Gastrocnemius medialis (tissue), 4 donors: ENCODE measurements around the gene ST6GALNAC3.

ENCODE experiments used
- CTCF ChIP-seq, 5 experiments: fragments of 450-650 bp in 3 of 5; fragments of 200-600 bp in 2 of 5; sonication (generic) in 2 of 5; IDR thresholded peaks in 4 of 5; conservative IDR thresholded peaks in 1 of 5; 1 replicate in 4 of 5; 2 replicates in 1 of 5; pipeline ENCODE4 v1.5.1; 2016 to 2019; ENCODE audit warnings: antibody characterized with exemption in 5 of 5, mild to moderate bottlenecking in 3 of 5, moderate library complexity in 3 of 5
- POLR2A ChIP-seq, 2 donors: fragments of 450-650 bp; IDR thresholded peaks; one replicate each; pipeline ENCODE4 v1.6.1; 2017; ENCODE audit warnings: antibody characterized with exemption in 2 of 2, mild to moderate bottlenecking in 2 of 2, moderate library complexity in 2 of 2

GRCh38 chr1:76190749-76191424 lies 116.3 kb downstream of the ST6GALNAC3 start:
- TF ChIP-seq CTCF (IDR thresholded peaks at IDR 0.05 in 4 of 5, conservative IDR thresholded peaks at IDR 0.05 in 1 of 5) (no peak), POLR2A (IDR thresholded peaks at IDR 0.05) (no peak)
